ENCODE measurements around the gene HTR7. TPM values are rescaled to one million over a fixed set of nuclear protein-coding genes. Genes with fewer than 3 reads are reported as not detected.

The HTR7 gene
- total and polyA plus RNA-seq, 9 of the 15 experiments (the other 6 are each of a cell fraction or from before 2014, with no cell fraction given) = 0.07 to 0.33 (median 0.18) TPM

GRCh38 chr10:90889636-90890035 lies 31.8 kb upstream of the HTR7 start:
- Histone ChIP-seq H3K79me2 (ENCODE audit: control insufficient read depth, insufficient read depth, low read length) (no peaks in the 10 kb centered on the region), H3K4me1 (replicated peaks in 1 of 2; ENCODE audit: control insufficient read depth in 2 of 2, insufficient read depth in 2 of 2, low read length in 2 of 2) (no peaks in the 10 kb centered on the region), H3K4me3 (no peak overlapping the region), H3K9me1 (ENCODE audit: control insufficient read depth, insufficient read depth, low read length) (no peaks in the 10 kb centered on the region), H3K27me3 (ENCODE audit: control insufficient read depth in 2 of 2, insufficient read depth in 2 of 2, low read length in 2 of 2) (no peaks in the 10 kb centered on the region), H3K9ac (ENCODE audit: insufficient read depth in 1 of 2, low read depth in 2 of 2, low read length in 2 of 2) (no peak overlapping the region), H3K27ac (ENCODE audit: extremely low read depth, low read depth, low read length) (no peak overlapping the region), H2AFZ (ENCODE audit: low read depth, low read length) (no peak overlapping the region), H3K9me3 (replicated peaks; ENCODE audit: control insufficient read depth, insufficient read depth, low read depth, low read length) (no peaks in the 10 kb centered on the region), H3K4me2 (ENCODE audit: insufficient read depth, low read length) (no peak overlapping the region), H4K20me1 (replicated peaks; ENCODE audit: control insufficient read depth, insufficient read depth, low read length) (no peaks in the 10 kb centered on the region), H3K36me3 (ENCODE audit: control insufficient read depth, insufficient read depth, low read length) (peaks cover 83% of the 10 kb centered on the region)
- TF ChIP-seq E2F4 (CRISPR knock-in tag; IDR thresholded peaks at IDR 0.05; ENCODE audit: low read depth) (no peak), TFE3 (CRISPR knock-in tag; IDR thresholded peaks at IDR 0.05) (peak; percentile 29)
- 100% methylated on average over 1 of the region's 1 CpG for WGBS (ENCODE audit: insufficient coverage, low coverage, missing lambda C conversion rate)
- FAIRE-seq (no peak), ATAC-seq (no peak), DNase-seq (ENCODE audit: extremely low read depth in 1 of 4, low spot score in 3 of 4) (no peak)
- intact Hi-C loops (cut with micrococcal nuclease) = no loop called here
- in situ Hi-C loops (cut with MboI) = no loop called here
- ChIA-PET POLR2A (no interaction called here), CTCF (ENCODE audit: low intra/inter-chr PET ratio) (no interaction called here)
- no TSS peak for BruUV-seq (replicated peaks)

- no TSS peak for BruUV-seq (replicated peaks)
- no peak overlapping the region for H3K27ac ChIP-seq (ENCODE audit: extremely low read depth, low read depth, low read length)
- no peaks in the 10 kb centered on the region for H4K20me1 ChIP-seq (replicated peaks; ENCODE audit: control insufficient read depth, insufficient read depth, low read length)
- 97% methylated on average over 6 of the region's 6 CpGs for WGBS (ENCODE audit: insufficient coverage, low coverage, missing lambda C conversion rate)
- H3K9ac ChIP-seq (ENCODE audit: insufficient read depth in 1 of 2, low read depth in 2 of 2, low read length in 2 of 2) = no peak overlapping the region
- H2AFZ ChIP-seq (ENCODE audit: low read depth, low read length) = no peak overlapping the region
- no peak for ATAC-seq
- POLR2A ChIA-PET = interaction anchor here (0.7 kb wide), 1 partner anchor 17 kb away, joined by 5 read pairs; the partner anchor contains the start of gene RPP30
- no peaks in the 10 kb centered on the region for H3K4me1 ChIP-seq (replicated peaks in 1 of 2; ENCODE audit: control insufficient read depth in 2 of 2, insufficient read depth in 2 of 2, low read length in 2 of 2)
- CTCF ChIA-PET (ENCODE audit: low intra/inter-chr PET ratio) = no interaction called here
- no peaks in the 10 kb centered on the region for H3K27me3 ChIP-seq (ENCODE audit: control insufficient read depth in 2 of 2, insufficient read depth in 2 of 2, low read length in 2 of 2)
- no peaks in the 10 kb centered on the region for H3K9me3 ChIP-seq (replicated peaks; ENCODE audit: control insufficient read depth, insufficient read depth, low read depth, low read length)
- no peak overlapping the region for H3K4me2 ChIP-seq (ENCODE audit: insufficient read depth, low read length)
- in situ Hi-C loops (cut with MboI) (no loop called here), intact Hi-C loops (cut with micrococcal nuclease) (no loop called here)
- no peak for DNase-seq (ENCODE audit: extremely low read depth in 1 of 4, low spot score in 3 of 4)
- H3K79me2 ChIP-seq (ENCODE audit: control insufficient read depth, insufficient read depth, low read length) = no peaks in the 10 kb centered on the region
- no peak for FAIRE-seq
- no peaks in the 10 kb centered on the region for H3K9me1 ChIP-seq (ENCODE audit: control insufficient read depth, insufficient read depth, low read length)
- H3K36me3 ChIP-seq (ENCODE audit: control insufficient read depth, insufficient read depth, low read length) = peaks cover 87% of the 10 kb centered on the region
- H3K4me3 ChIP-seq = no peak overlapping the region
- TF ChIP-seq ZNF3 (CRISPR knock-in tag; IDR thresholded peaks at IDR 0.05) = no peak
- no peak for TF ChIP-seq RBM14 (IDR thresholded peaks at IDR 0.05; ENCODE audit: borderline replicate concordance, insufficient read depth, low read depth, low read length)
These were observed 30.5 kb upstream of the HTR7 start for GRCh38 chr10:90888387-90888786.

Measured in K562 (cell line).